ENCODE data around the gene GEMIN5. TPM values are rescaled to one million over a fixed set of nuclear protein-coding genes. Genes with fewer than 3 reads are reported as not detected.

GEMIN5 gene
- total and polyA plus RNA-seq, 2 of the 8 experiments (the other 6 are each of a cell fraction or from before 2014, with no cell fraction given): 12.8 to 47.0 TPM

- 87% methylated on average over 9 of the region's 9 CpGs; no CpG with 5 or more reads in 1 of the 2 experiments for WGBS, 2 experiments (ENCODE audit: extremely low coverage in 1 of 2, insufficient coverage in 1 of 2, insufficient read length in 1 of 2, insufficient replicate concordance in 2 of 2, low coverage in 1 of 2, low lambda C conversion rate in 2 of 2, missing lambda C conversion rate in 1 of 2)
- H3K36me3 ChIP-seq (ENCODE audit: control insufficient read depth in 2 of 4, insufficient read depth in 4 of 4, low read length in 3 of 4): peaks cover 30 to 87% (median 63%) of the 10 kb centered on the region in 4 experiments
- CTCF ChIA-PET (ENCODE audit: partially characterized antibody): interaction anchor here (1.1 kb wide), 1 partner anchor 19 kb away, joined by 4 read pairs; no protein-coding TSS in a partner anchor
Measured at GRCh38 chr5:154899151-154899816, 38.7 kb downstream of the GEMIN5 start.

More at GRCh38 chr5:154899151-154899816, 38.7 kb downstream of the GEMIN5 start:
- FAIRE-seq (no peak), DNase-seq (ENCODE audit: low read depth in 1 of 2, low spot score in 2 of 2) (no peak)
- no peak for TF ChIP-seq CHD1 (IDR thresholded peaks at IDR 0.05; ENCODE audit: low read depth, low read length)
- H3K9me3 ChIP-seq (ENCODE audit: insufficient read depth in 2 of 2, low read depth in 1 of 2, low read length in 1 of 2): no peaks in the 10 kb centered on the region
- no peaks in the 10 kb centered on the region; the same call in 1 of the 2 replicates for H3K23me2 ChIP-seq (ENCODE audit: low read depth, low read length)
- no peak overlapping the region for H3K4me2 ChIP-seq (ENCODE audit: insufficient read depth in 1 of 2, low read depth in 2 of 2, low read length in 2 of 2)
- H2AFZ ChIP-seq (ENCODE audit: low read length): no peak overlapping the region
- no peak overlapping the region for H2BK12ac ChIP-seq (ENCODE audit: low read depth, low read length)
- no peak overlapping the region for H2BK20ac ChIP-seq (ENCODE audit: low read length)
- H4K5ac ChIP-seq (ENCODE audit: insufficient read length, low read depth, low read length): no peak overlapping the region
- POLR2A ChIA-PET (ENCODE audit: partially characterized antibody): no interaction called here
- no peak overlapping the region for H3K4ac ChIP-seq (replicated peaks; ENCODE audit: insufficient read length, low read depth, low read length)
- no peak overlapping the region for H3K27ac ChIP-seq (ENCODE audit: low read depth, low read length)
- no peak overlapping the region for H2AK5ac ChIP-seq (ENCODE audit: low read depth, low read length)
- no peak overlapping the region for H3K56ac ChIP-seq (replicated peaks; ENCODE audit: insufficient read length, low read depth, low read length)
- no peaks in the 10 kb centered on the region for H3K79me2 ChIP-seq (ENCODE audit: control insufficient read depth in 1 of 2, insufficient read depth in 2 of 2, low read length in 2 of 2)
- no peaks in the 10 kb centered on the region for H3K4me1 ChIP-seq (replicated peaks in 1 of 4; ENCODE audit: control insufficient read depth in 3 of 4, insufficient read depth in 4 of 4, low read length in 3 of 4)
- no peak overlapping the region for H4K8ac ChIP-seq (ENCODE audit: extremely low read depth, insufficient read depth, low read length)
- no peaks in the 10 kb centered on the region for H3K79me1 ChIP-seq (ENCODE audit: low read depth, low read length)
- no peak overlapping the region for H2BK120ac ChIP-seq (replicated peaks; ENCODE audit: low read depth, low read length)
- no peak overlapping the region for H3K14ac ChIP-seq (ENCODE audit: insufficient read length)
- no peak overlapping the region for H4K91ac ChIP-seq (replicated peaks; ENCODE audit: insufficient read length, low read length)
- no peaks in the 10 kb centered on the region for H4K20me1 ChIP-seq (replicated peaks in 1 of 2; ENCODE audit: control insufficient read depth in 1 of 2, insufficient read depth in 2 of 2, low read length in 2 of 2)
- no peak overlapping the region for H3K9ac ChIP-seq (replicated peaks in 1 of 4; ENCODE audit: extremely low read depth in 1 of 4, low read depth in 3 of 4, low read length in 3 of 4)
- H2BK5ac ChIP-seq (ENCODE audit: low read depth, low read length): no peak overlapping the region
- H3K23ac ChIP-seq (ENCODE audit: insufficient read length): no peak overlapping the region
- H3K18ac ChIP-seq (ENCODE audit: extremely low read depth, low read length): no peak overlapping the region
- H2BK15ac ChIP-seq (ENCODE audit: low read length): no peak overlapping the region
- H3K27me3 ChIP-seq (replicated peaks in 1 of 4; ENCODE audit: control insufficient read depth in 3 of 4, extremely low read depth in 1 of 4, insufficient read depth in 3 of 4, low read length in 3 of 4): no peaks in the 10 kb centered on the region
- H3K4me3 ChIP-seq (ENCODE audit: extremely low read depth in 1 of 4, insufficient read depth in 2 of 4, low read depth in 3 of 4, low read length in 4 of 4): no peak overlapping the region

All from H1 (cell line).